HG02763 (cell line): ENCODE data around the gene GTSF1L.
A peak's percentile ranks its signal among the peaks of the same experiment; 100 is the strongest.
"Not testable (repeated sequence)": the region's sequence is repeated elsewhere in the genome, so short reads cannot be mapped to it uniquely, and the experiment has no call there.

ENCODE experiments used
- ATAC-seq: cut with Tn5 transposase; IDR thresholded peaks from one replicate; pipeline ENCODE4 v1.9.1; 2021; ENCODE audit warnings: mild to moderate bottlenecking, moderate library complexity; ENCODE audit not compliant: unreplicated experiment

Gene GTSF1L

DNA sequence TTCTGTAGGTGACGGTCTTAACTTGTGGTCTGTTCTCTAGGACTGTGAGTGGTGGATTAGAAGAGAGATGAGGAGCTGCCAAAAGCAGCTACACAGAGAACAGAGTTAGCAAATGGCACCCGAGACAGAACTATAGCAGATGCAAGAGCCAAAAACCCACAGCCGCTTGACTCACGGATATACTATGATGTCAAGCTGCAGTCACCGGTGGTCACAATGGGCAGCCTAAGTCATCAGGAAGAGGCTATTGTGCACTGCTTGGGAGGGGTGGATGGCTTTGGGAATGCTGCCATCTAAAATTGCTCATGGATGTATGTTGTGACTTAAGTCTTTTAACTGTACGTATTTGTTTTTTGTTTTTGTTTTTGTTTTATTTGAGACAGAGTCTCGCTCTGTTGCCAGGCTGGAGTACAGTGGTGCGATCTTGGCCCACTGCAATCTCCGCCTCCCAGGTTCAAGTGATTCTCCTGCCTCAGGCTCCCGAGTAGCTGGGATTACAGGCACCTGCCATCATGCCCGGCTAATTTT lies at the start of gene GTSF1L:
Gene GTSF1L (minus strand): TSS at position 192 of the 528 bp plus-strand sequence. CDS start 308 bp downstream, outside the sequence.
- ATAC-seq, result no peak

GRCh38 chr20:43774754-43775153 lies 48.0 kb upstream of the GTSF1L start:
- ATAC-seq, result no peak

DNA sequence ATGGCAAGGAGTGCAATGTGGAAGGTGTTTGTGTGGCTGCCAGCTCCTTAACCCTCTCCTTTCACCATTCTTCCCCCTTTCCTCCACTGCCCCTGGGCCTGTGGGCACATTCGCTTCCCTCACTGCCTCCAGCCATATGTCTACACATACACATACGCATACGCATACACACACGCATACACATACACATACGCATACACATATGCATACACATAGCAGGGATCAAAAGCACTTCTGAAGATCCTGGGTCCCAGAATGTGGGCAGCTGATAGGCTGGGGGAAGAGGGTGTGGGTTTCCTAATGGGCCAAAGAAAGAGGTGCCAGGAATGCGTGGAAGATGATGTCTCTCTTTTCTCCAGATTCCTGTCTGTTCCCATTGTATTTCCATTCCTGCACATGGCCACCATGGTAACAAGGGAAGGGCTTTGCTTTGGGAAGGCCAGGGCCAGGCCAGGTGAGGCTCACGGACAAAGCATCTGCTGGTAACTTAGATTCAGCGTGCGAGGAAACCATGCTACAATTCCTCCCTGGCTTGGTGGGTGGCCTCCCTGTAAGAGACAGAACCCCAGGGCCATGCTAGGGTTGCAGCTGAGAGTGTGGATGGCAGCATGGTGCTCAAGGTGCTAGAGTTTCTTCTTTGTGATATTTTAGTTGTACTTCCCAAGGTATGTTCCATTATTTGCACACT lies 44.8 kb upstream of the GTSF1L start:
- ATAC-seq, result no peak

- ATAC-seq, result no peak
These were observed 43.5 kb upstream of the GTSF1L start for GRCh38 chr20:43770342-43770741.

DNA sequence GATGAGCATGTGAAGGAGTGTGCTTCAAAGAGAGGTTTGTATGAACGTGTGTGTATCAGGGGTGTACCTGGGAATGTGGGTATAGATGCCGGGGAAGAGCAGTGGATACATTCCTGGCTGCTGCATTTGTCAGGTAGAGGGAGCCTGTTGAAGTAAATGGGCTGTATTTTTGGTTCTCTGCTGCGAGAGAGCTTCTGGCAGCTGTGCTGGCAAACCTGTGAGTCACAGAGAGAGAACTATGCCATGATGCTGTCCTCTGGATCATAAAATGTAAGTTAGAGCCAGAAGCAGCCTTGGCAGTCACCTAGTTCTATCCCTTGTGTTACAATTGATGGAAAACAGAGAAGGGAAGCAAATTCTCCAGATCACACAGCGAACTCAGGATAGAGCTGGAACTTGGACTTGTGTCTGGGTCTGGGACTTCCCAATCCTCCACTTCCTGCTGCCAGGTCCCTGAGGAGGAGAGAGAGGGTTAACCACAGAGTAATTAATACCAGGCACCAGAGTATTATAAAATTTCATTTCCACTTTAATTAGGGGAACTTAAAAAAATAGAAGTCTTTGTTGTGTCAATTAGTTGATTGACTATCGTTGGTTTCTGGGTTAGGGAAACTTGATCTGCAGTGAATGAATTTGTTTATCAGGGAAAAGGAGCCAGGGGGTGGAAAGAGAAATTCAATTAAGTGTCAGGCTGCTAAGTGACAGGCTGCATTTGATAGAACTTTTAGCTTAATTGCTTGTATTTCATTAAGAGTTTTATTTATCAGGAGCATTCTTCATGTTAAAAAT lies 41.1 kb upstream of the GTSF1L start:
- ATAC-seq, result no peak

DNA sequence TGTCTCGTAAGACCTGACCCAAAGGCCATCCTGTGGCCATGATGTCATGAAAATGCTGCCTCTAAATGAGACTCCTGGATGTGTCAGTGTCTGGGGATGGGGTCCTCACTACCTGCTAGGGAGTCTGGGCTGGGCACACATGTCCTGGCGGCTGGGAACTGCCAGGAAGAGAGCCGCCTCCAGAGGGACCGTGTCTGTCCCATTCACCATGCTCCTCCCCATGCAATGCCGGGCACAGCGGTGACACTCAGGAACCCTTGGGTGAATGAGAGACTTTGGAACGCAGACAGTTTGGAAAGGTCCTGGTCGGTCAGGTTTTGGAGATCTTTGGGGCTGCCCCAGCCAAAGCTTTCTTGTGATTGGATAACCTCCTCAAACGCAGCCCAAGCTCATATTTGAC lies 40.1 kb upstream of the GTSF1L start:
- no peak for ATAC-seq

DNA sequence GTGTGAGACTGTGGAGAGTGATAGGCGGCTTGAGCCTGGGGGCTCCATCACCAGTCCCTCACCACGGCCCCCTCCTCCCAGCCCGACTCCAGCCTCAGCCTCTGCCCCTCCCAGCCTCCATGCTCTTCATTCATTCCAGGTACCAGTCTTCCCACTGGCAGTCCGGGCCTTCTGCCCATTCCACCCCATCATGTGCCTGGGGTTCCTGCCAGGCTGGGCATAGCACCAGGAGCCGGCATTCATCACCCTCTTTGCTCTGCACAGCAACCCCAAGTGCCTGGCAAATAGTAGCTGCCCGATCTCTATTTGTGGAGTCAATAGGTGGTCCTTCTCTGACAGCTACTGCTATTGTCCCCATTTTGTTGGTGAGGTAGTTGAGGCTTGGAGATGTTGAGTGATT lies 39.6 kb upstream of the GTSF1L start:
- no peak for ATAC-seq

GRCh38 chr20:43765916-43766315 lies 39.1 kb upstream of the GTSF1L start:
- no peak for ATAC-seq

GRCh38 chr20:43762911-43763310 lies 36.1 kb upstream of the GTSF1L start:
- no peak for ATAC-seq

DNA sequence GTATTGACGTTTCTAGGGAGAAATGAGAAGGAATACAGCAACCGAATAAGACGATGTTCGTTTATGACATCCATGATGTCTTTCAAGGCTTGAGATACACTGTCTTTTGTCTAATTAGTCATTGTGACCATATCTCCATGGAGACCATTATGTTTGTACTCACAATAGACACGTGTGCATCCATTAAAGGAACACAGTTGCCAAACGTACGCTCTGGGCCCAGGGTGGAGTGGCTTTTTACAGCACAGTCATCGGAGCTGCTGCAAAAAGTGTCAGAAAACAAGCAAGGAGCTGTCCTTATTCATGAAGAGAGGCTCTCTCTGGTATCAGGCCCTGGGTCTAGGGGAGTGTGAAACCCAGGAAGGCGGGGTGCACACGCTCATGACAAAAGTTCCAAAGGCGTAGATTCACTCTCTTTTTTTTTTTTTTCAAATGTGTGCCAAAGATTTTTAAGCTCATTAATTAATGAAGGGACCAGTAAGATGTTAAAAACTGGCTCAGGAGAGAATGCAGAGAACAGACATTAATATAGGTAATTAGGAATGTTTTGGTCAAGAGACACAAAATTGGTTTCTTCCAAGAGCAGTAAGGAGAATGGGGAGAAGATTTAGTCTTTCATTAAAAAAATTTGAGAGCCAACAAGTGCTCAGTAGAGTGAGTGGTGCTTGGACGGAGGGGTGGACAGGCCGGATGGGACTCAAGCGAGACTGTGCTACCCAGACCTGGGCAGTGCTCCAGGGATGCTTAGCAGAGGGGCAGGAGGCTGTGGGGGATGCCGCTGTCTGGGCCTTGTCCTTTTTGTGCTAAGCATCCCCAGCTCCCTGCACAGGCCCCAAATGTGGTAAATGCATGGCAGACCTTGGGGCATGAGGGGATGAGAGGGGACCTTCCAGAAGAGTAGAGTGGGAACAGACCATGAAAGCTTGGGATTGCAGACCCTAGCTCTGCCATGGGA lies 34.9 kb upstream of the GTSF1L start:
- no peak for ATAC-seq

GRCh38 chr20:43757888-43758287 lies 31.1 kb upstream of the GTSF1L start:
- not testable (repeated sequence) for ATAC-seq

GRCh38 chr20:43755851-43756250 lies 29.0 kb upstream of the GTSF1L start:
- ATAC-seq, result no peak

GRCh38 chr20:43755390-43755789 lies 28.6 kb upstream of the GTSF1L start:
- no peak for ATAC-seq

GRCh38 chr20:43752561-43753301 lies 25.9 kb upstream of the GTSF1L start:
- peak; percentile 50 for ATAC-seq

DNA sequence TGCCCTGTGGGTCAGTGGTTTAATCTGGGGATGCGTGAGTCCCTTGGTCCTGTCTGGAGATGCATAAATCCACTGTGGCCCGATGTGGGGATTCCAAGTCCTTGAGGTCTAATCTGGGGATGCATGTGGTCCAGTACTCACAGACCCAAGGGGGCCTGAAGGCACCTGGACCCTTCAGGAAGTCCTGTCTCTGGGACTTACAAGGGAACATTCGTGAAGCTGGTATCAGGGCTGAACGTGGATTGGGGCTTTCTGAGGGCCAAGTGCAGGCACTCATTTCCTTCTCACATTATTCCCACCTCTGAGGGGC lies 25.2 kb upstream of the GTSF1L start:
- ATAC-seq, result no peak

GRCh38 chr20:43751167-43752050 lies 24.6 kb upstream of the GTSF1L start:
- peak; percentile 76 for ATAC-seq

- ATAC-seq, result no peak
These were observed 24.0 kb upstream of the GTSF1L start for GRCh38 chr20:43750774-43751166.

DNA sequence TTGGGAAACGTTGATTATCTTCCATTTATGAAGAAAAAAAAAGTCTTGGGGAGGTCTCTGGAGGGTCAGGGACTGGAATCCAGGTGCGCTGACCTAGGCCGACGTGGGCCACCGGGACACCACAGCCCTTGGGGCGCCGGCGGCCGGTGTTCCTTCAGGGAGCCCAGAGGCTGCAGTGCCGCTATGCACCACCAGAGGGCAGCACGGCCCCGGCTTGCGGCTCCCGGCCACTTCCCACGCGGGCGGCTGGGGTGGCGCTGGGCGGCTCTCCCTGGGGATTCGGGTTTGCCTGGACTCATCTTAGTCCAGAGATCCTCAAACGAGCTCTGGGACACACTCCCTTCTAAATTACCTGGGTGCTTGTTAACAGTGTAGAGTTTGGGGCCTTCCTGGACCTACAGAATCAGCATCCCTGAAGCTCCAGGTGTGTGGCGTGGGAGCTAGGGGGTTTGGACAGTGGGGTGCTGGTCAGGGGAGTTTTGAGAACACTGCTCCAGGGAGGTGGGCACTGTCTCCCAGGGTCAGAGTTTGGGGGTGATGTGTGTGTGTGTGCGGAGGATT lies 23.0 kb upstream of the GTSF1L start:
- ATAC-seq, result no peak

- ATAC-seq, result no peak
These were observed 21.5 kb upstream of the GTSF1L start for GRCh38 chr20:43748274-43748673.
